Activated CD8-positive, alpha-beta T cell treated with anti-CD3 and anti-CD28 coated beads for 36 hours (primary cell): Measurements from ENCODE around the gene HLA-F. TPM values are rescaled to one million over a fixed set of nuclear protein-coding genes. Genes with fewer than 3 reads are reported as not detected.
A peak's percentile ranks its signal among the peaks of the same experiment; 100 is the strongest.

Source experiments
- ATAC-seq: fragments of 200-7000 bp; cut with Tn5 transposase; one replicate; pipeline ENCODE4 v1.10.0; 2021; ENCODE audit warnings: mild to moderate bottlenecking, moderate library complexity
- CTCF ChIA-PET: fragments of 350-600 bp; sonication (Branson Sonifier 250); formaldehyde crosslinking; loops from one replicate; lab custom pipeline; 2021; ENCODE audit warnings: antibody characterized with exemption; lab: Charles Lee
- POLR2A ChIA-PET: fragments of 350-600 bp; sonication (Branson Sonifier 250); formaldehyde crosslinking; loops from one replicate; lab custom pipeline; 2021; ENCODE audit warnings: antibody characterized with exemption; lab: Charles Lee
- DNase-seq: peaks from one replicate; pipeline ENCODE4 v3.0.0-alpha.2; 2020
- H3K27ac Mint-ChIP-seq: one replicate; pipeline ENCODE4 v1.8.0; 2021; ENCODE audit warnings: mild to moderate bottlenecking, mixed read lengths
- H3K27me3 Mint-ChIP-seq: one replicate; pipeline ENCODE4 v1.8.0; 2021; ENCODE audit warnings: mixed read lengths
- H3K36me3 Mint-ChIP-seq: one replicate; pipeline ENCODE4 v1.8.0; 2021; ENCODE audit warnings: low read depth, mixed read lengths
- H3K4me1 Mint-ChIP-seq: one replicate; pipeline ENCODE4 v1.8.0; 2021; ENCODE audit warnings: low read depth, mixed read lengths
- H3K4me3 Mint-ChIP-seq: one replicate; pipeline ENCODE4 v1.8.0; 2021; ENCODE audit warnings: mild to moderate bottlenecking, moderate library complexity, mixed read lengths
- H3K9me3 Mint-ChIP-seq: one replicate; pipeline ENCODE4 v1.8.0; 2021; ENCODE audit warnings: mixed read lengths
- CTCF ChIP-seq: fragments of 200-600 bp; IDR thresholded peaks from one replicate; pipeline ENCODE4 v1.8.0; 2022; ENCODE audit warnings: antibody characterized with exemption, mild to moderate bottlenecking
- intact Hi-C: fragments of 100-400 bp; cut with micrococcal nuclease; formaldehyde crosslinking; loops from one replicate; pipeline ENCODE4 v1.10.0; 2022
- total RNA-seq, 2 experiments: library from RNA; stranded (reverse); gene quantifications; one replicate each; pipeline ENCODE4 v1.2.3, GENCODE V29; 2021

Gene HLA-F
- total RNA-seq, 2 experiments from 2014 or later, result 172 TPM

DNA sequence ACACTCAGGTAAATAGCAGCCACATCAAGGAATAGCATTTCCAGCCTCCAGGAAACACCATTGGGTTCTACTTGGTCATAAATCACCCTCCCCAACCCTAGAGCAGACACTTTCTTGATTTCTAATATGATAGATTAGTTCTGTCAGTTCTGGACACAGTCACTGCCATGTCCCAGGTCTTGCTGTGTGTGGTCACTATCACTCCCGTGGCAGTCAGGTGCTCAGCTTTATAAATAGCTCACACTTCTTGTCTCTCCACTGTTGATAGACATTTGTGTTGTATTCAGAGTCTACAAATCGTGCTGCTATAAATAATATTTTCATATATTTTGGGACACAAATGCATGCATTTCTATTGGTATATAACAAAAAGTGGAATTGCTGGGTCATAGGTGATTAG, 13.3 kb downstream of the HLA-F start:
- POLR2A ChIA-PET, result interaction anchor here (0.7 to 2.5 kb wide), 3 partner anchors 10 to 23 kb away, joined by 3 to 13 read pairs (median 4); no protein-coding TSS in a partner anchor
- H3K27ac Mint-ChIP-seq, result no peak overlapping the region
- H3K9me3 Mint-ChIP-seq, result no peaks in the 10 kb centered on the region
- peaks cover 14% of the 10 kb centered on the region for H3K4me1 Mint-ChIP-seq
- no peak for TF ChIP-seq CTCF
- CTCF ChIA-PET, result interaction anchor here (0.9 to 4.2 kb wide), 10 partner anchors 10 to 365 kb away, joined by 3 to 55 read pairs (median 4); no protein-coding TSS in a partner anchor
- no peaks in the 10 kb centered on the region for H3K27me3 Mint-ChIP-seq
- no peak for ATAC-seq
- no peaks in the 10 kb centered on the region for H3K36me3 Mint-ChIP-seq
- intact Hi-C loops, result loop anchor here (5.0 kb wide), 1 partner anchor 96 kb away; no protein-coding TSS in a partner anchor
- H3K4me3 Mint-ChIP-seq, result no peak overlapping the region
- no peak for DNase-seq

GRCh38 chr6:29737707-29738630, 14.7 kb downstream of the HLA-F start:
- ATAC-seq, result peak; percentile 85
- H3K9me3 Mint-ChIP-seq, result no peaks in the 10 kb centered on the region
- H3K27me3 Mint-ChIP-seq, result no peaks in the 10 kb centered on the region
- no peak overlapping the region for H3K27ac Mint-ChIP-seq
- TF ChIP-seq CTCF, result peak; percentile 84
- peaks cover 11% of the 10 kb centered on the region for H3K4me1 Mint-ChIP-seq
- H3K4me3 Mint-ChIP-seq, result no peak overlapping the region
- DNase-seq, result peak; percentile 83
- CTCF ChIA-PET, result interaction anchor here (0.6 to 4.2 kb wide), 19 partner anchors 11 to 258 kb away, joined by 3 to 55 read pairs (median 6); no protein-coding TSS in a partner anchor
- no peaks in the 10 kb centered on the region for H3K36me3 Mint-ChIP-seq
- POLR2A ChIA-PET, result interaction anchor here (1.8 to 2.5 kb wide), 2 partner anchors 11 to 30 kb away, joined by 5 to 13 read pairs; no protein-coding TSS in a partner anchor
- intact Hi-C loops, result loop anchor here (5.0 kb wide), 1 partner anchor 94 kb away; no protein-coding TSS in a partner anchor

GRCh38 chr6:29739136-29739881, 16.1 kb downstream of the HLA-F start:
- CTCF ChIA-PET, result interaction anchor here (1.2 to 4.2 kb wide), 10 partner anchors 10 to 257 kb away, joined by 3 to 55 read pairs (median 9); no protein-coding TSS in a partner anchor
- intact Hi-C loops, result loop anchor here (5.0 kb wide), 1 partner anchor 93 kb away; no protein-coding TSS in a partner anchor

GRCh38 chr6:29739882-29740261, 16.6 kb downstream of the HLA-F start:
- Mint-ChIP-seq H3K27me3 (no peaks in the 10 kb centered on the region), H3K9me3 (no peaks in the 10 kb centered on the region), H3K4me1 (peaks cover under 1% of the 10 kb centered on the region), H3K36me3 (no peaks in the 10 kb centered on the region), H3K4me3 (no peak overlapping the region), H3K27ac (no peak overlapping the region)
- ChIA-PET POLR2A (interaction anchor here (1.2 kb wide), 1 partner anchor 12 kb away, joined by 3 read pairs; no protein-coding TSS in a partner anchor), CTCF (interaction anchor here (1.4 to 3.8 kb wide), 5 partner anchors 10 to 90 kb away, joined by 4 to 13 read pairs (median 5); no protein-coding TSS in a partner anchor)
- no peak for TF ChIP-seq CTCF
- DNase-seq, result no peak
- ATAC-seq, result no peak
- intact Hi-C loops, result loop anchor here (5.0 kb wide), 1 partner anchor 92 kb away; no protein-coding TSS in a partner anchor

More at GRCh38 chr6:29739136-29739881, 16.1 kb downstream of the HLA-F start:
- H3K36me3 Mint-ChIP-seq, result no peaks in the 10 kb centered on the region
- H3K27me3 Mint-ChIP-seq, result no peaks in the 10 kb centered on the region
- H3K4me1 Mint-ChIP-seq, result peaks cover 6% of the 10 kb centered on the region
- TF ChIP-seq CTCF, result no peak
- H3K27ac Mint-ChIP-seq, result no peak overlapping the region
- POLR2A ChIA-PET, result interaction anchor here (0.9 to 1.2 kb wide), 2 partner anchors 12 kb away, joined by 3 to 4 read pairs; no protein-coding TSS in a partner anchor
- no peaks in the 10 kb centered on the region for H3K9me3 Mint-ChIP-seq
- ATAC-seq (no peak), DNase-seq (no peak)
- no peak overlapping the region for H3K4me3 Mint-ChIP-seq
